NOMO-1 treated with DMSO at 0.1 percent for 48 hours (cell line): Measurements from ENCODE around the gene PDZD2.
"Not testable (repeated sequence)": the region's sequence is repeated elsewhere in the genome, so short reads cannot be mapped to it uniquely, and the experiment has no call there.

Source experiments
- DNase-seq: peaks from one replicate; lab custom pipeline; 2025; ENCODE audit not compliant: unreplicated experiment; lab: John Stamatoyannopoulos, UW

PDZD2 gene

DNA sequence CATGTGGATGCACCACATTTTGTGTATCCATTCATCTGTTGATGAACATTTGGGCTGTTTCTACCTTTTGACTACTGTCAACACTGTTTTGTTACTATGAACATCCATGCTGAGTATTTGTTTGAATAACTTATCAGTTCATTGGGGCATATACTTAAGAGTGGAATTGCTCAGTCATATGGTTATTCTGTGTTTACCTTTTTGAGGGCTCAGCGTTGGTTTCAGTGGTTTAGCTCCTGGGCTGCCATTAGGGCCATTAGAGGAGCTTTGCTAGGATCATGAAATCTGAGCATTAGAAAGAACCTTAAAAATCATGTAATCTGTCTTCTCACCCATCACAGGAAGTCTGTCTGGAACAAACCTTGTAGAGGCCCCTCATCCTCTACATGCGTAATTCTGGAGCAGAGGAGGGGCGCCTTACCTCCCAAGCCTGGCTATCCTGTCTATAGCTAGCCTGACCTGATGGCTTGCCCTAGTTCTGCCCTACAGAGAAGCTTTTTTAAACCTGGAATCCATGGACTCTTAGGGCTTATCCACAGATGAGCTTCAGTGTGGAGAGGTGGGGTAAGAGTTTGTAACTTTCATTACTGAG, 92.9 kb downstream of the PDZD2 start:
- no peak for DNase-seq

DNA sequence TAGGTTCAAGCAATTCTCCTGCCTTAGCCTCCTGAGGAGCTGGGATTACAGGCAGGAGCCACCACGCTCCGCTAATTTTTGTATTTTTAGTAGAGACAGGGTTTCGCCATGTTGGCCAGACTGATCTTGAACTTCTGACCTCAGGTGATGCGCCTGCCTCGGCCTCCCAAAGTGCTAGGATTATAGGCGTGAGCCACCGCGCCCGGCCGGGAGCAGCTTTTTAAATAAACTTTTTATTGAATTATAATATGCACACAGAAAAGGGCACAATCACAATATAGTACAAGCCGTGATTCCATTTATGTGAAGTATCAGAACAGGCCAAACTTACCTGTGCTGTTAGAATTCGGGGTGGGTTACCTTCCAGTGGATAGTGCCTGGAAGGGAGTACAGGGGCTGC, 93.9 kb downstream of the PDZD2 start:
- not testable (repeated sequence) for DNase-seq

DNA sequence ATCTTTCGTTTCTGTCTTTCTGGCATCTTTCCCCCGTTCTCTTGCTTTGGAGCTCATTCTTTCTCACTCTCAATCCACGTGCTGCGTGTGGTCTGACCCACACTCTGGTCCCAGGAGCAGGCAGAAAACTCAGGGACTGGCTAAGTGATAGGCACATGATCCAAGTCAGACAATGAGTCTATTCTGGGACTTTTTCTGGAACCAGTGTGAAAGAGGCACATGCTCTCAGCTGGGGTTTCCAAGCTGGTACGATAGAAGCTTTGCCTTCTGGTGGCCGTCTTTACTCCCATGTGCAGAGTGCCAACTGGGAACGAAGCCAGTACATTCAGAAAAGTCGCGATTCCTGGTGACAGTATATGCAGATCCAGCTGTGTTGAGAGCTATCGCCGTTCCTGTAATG, 94.4 kb downstream of the PDZD2 start:
- DNase-seq: no peak

DNA sequence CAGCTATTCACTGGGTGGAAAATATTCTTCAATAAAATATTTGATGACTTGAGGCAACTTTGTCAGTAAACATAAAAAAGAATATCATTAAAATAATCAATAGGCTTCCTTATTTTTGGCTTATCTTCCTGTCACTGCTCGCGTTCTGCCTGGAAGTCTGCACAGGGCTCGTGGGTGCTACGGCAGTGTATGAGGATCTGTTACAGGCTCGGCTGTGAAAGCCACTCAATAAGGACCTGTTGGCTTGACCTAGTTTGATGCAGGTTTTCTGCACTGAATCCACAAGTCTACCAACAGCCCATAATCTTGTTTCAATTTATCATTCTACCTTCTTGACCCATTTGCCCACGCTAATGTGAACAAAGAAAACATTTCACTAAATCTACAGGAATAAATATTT, 97.2 kb downstream of the PDZD2 start:
- no peak for DNase-seq

DNA sequence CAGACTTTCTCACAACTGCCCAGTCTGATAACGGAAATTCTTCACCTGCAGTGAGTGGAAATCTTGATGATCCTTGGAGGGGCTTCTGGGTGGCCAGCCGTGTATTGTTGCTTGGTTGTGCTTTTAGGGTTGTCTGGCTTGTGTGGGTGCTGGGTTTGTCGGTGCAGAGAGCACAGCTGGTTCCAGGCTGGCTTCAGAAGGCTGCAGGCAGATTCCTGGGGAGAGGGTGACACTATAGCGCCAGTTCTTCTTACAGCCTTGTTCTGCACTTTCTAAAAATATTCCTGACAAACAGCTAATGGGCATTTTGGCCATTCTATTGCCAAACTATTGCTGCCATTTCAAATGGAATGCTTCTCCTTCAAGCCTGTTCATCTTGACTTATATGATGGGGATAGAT, 99.3 kb downstream of the PDZD2 start:
- DNase-seq: no peak

DNA sequence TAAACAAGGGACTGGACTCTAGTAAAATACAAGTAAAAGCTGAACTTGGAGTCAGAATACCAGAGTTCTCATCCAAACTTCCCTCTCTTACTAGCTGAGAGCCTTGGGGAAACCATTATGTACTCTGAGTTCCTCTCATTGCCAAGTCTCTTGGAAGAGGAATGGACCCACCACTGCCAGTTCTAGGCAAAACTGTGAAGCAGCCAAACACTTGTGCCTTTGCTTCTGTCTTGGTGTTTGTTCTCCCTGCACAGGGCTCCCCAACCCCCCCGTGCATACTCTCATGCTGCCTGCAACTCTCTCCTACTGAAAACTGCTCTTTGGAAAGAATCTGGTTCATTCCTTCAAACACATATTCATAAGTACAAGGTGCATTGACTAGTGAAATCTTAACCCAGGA, 102.6 kb downstream of the PDZD2 start:
- DNase-seq: no peak

DNA sequence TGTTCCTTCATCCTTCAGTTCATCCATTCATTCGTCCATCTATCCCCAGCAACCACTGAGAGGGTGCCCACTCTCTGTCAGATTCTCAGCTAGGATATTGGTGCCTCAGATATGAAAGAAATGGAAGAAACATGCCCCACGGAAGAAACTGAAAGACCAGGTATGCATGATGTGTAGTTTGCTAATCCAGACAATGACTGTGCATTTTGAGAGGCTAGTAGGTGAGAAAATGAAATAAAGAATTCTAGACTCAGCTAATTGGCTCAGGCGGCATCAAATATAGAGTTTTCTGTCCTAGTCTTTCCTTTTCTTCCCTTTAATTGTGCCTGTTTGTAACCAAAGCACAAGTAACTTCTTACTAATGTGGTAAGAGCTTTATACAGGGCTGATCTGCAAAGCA, 104.7 kb downstream of the PDZD2 start:
- no peak for DNase-seq

DNA sequence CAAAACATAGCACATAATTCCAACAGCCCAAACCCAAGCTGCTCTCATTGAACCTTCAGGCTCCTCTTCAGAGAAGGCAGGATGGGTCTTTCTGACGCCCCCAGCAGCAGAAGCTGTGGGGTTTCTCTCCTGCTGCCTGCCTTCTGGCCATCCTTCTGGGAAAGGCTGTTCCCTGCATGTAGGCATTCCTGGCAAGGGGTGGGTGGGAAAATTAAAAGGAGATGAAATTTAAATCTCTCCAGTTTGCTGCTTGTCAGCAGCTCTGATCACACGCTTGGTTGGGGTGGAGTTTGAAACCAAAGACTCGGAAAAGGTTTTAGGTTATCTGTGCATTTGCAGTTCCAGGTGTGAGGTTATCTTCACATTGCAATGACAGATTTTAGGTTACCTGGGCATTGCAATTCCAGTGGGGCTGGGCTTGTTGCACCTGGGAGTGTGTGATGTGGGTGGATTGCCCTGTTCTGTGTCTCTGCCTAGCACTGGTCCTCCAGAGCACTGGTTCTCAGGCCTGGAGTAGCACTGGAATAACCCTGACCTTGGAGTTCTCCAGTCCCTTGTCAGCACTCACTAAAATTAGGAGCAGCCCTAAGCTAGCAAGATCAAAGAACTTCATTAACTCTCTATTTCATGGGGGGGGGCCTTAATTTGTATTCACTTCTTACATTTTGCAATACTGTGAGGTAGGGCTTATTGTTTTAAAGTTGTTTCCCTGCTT, 109.7 kb downstream of the PDZD2 start:
- DNase-seq: no peak

DNA sequence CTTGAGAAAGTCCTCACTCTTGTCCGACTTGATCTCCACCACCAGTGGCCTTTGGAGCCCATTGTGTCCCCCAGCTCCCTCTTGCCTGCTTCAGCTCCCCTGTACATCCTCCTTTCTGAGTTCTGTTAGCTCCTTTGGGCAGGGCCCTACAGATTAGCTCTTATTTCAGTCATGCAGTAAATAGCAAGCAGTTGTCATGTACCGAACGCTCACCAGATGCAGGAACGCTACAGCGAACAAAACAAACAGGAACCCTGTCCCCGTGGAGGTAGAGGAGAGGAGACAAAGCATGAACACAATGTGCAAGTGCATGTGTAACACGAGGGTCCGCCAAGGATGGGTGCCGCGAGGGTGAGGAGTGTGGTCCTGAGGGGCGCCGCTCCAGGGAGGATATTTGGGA, 111.3 kb downstream of the PDZD2 start:
- no peak for DNase-seq

DNA sequence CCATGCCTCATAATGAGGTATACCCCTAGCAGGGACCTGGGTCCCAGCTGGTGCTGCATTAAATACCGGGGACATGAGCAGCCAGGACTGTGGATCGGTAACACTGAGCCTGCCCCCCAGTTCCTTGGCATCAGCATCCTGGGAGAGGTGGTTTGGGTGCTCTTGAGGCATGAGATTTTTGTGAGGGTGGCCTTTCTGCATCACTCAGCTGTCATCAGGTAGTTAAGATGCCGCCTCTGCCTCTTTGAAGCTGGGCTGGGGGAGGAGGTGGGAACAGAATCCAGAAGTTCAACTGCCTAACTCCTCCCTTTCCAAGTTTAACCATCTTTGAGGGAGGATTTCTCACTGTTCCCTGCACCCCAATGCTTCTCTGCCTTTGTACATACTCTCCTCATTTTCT, 112.7 kb downstream of the PDZD2 start:
- DNase-seq: no peak

DNA sequence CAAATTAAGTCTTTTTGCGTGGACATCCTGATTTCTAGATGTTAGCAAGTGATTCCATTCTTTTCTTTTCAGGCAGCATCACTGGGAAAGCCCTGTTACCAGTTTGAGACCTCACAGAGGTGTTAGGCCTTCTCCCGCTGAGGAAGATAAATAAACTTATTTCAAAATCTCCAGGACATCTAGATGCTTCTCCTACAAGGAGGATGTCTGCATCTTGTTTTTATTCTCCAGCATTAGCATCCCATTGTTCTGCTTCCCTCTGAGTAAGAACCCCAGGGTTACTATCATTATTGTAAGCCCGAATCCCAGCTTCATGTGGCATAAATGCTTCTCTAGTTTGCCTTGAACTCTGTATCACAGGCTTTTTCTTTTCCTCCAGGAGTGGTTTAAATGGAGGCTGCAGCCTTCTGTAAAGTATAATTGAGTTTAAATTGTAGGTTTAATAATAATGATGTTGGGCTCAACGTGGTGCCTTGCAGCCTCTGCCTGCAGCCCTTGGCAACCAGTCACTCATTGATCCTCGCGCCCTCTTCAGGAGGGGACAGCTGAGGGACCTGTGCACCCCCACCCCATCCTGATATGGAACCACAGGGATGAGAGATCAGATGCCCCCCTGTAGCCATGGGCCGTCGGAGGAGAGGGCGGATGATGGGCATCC, 114.9 kb downstream of the PDZD2 start:
- DNase-seq: no peak

DNA sequence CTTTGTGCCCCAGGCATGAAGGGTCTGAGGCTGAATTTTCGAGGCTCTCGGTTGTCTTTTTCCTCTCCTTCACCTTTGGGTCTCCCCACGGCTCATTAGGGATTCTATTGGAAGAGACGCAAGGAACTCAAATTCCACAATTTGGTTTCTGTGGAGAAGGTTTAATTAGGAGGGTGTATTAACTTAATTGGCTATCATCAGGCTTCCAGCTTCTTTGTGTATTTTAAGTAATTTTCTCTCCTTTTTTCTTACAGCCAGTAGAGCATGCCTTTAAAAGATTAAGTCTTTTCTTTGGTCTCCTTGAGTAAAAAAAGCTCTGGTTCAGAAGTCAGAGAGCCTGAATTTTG, 115.4 kb downstream of the PDZD2 start:
- DNase-seq: no peak

DNA sequence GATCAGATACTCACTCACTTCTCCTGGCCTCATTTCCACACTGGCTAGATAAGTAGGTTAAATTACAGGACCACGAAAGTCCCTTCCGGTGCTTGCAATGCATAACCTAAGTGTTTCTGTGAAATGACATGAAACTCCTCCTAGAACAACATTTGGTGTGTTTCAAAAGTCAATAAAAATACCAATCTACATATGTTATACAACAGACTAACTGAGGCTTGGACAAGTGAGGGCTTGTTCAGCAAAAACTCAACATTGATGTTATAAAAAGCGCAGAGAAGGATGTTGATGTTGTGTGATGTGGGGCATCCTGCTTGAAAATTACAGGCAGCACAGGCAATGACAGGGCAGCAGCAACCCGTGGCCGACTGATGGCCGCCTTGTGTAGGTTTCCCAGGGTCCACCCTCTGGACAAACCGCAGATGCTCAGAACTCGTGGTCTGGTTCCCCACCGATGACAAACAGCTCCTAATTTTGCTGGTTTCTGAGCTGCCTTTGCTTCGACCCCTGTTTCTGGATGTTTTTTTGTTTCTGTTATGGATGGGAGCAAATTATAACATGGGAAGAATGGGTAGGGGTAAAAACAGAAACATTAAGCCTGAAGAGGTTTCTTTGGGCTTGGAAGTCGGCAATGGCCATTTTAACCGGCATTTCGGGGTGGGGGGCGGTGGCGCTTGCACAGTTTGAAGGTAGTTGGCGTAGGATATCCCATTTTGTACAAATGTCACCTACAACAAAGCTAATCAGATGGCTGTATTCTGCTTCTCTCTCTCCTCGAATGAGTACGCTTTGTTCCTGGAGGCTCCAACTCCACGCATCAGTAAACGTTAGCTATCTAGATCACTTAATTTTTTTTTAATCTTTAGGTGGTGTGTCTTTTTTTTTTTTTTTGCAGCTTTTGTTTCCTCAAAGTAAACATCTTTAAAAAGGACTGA, 116.1 kb downstream of the PDZD2 start:
- no peak for DNase-seq

DNA sequence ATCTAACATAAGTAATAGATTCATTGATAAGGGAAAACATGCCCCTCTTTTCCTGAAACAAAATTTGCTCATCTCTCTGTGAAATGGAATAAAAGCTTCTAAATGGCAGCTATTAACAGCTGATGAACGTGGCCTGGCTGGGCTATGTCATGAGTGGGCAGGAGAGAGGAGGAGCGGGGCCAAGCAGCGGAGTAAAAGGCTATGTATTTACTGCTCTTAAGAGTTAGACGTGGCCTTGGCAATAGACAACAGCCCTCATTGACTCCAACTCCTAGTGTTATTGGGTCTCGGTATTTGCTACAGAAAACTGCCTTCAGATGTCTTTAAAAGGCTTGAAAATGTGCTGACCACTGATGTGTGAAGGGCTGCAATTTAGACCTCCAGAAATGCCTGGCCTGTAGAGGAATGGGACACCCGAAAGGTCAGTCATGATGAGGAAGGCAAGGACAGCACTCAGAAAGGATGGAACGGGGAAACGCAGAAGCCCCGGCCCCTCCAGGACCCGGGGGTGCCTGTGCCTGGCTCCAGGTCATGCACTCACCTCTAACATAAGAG, 116.8 kb downstream of the PDZD2 start:
- no peak for DNase-seq

DNA sequence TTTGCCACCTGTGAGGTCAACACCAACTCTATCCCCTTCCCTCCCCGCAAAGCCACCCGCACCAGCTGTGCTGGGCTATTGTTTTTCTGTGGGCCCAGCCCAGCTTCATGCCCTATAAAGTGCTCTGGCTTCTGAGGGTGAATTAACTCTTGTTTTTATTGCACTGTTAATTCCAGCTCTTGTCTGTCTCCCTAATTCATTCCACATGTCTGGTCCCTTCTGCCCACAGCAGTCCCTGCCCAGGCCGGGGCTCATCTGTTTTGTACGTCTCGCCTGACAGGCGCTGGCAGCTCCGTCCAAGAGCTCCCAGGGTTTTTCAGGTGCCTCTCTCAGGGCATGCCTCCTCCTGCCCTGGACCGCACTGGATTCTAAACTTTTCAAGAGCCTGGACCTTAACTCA, 118.9 kb downstream of the PDZD2 start:
- no peak for DNase-seq

DNA sequence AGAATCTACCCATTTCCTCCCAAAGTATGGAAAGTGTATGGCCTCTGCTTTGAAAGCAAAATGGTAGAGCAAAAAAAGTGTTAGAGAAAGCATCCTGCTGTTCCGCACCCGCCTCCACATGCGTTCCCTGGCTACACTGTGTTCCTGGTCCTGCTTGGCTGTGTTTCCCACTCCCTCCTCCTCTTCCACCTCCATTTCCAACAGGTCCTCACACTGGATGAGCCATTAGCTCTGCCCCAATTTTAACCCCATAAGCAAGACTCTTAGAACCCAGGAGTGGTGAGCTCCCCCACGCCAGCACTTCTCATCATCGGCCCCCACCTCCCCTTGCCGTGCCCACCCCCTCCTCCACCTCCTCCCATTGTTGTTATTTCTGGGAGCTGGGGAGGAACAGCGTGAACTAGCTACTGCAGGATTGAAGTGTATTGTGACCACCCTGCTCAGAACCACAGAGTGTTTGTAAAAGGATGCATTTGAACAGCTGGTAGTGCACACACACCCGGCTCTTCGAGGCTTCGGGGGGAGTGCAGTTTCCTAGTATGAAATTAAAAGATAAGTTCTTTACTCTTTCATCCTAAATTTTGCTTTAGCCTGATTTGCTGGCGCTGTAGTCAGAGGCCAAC, 120.0 kb downstream of the PDZD2 start:
- no peak for DNase-seq

DNA sequence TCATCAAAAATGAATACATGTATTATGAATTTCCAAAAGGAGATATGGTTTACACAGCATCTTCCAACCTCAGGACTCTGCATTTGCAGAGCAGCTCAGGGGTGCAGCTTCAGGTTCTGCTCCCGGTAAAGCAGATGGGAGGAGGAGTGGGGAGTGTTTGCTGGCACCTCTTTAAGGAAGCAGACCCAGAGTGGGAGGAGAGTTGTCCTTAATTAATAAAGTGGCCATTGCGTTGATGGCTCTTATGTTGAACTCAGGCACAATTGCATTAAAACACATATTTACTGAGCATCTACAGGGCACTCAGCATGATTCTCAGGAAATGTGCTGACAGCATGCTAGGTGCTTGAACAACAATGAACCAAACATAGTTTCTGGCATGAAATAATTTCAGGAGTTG, 121.0 kb downstream of the PDZD2 start:
- DNase-seq: no peak

DNA sequence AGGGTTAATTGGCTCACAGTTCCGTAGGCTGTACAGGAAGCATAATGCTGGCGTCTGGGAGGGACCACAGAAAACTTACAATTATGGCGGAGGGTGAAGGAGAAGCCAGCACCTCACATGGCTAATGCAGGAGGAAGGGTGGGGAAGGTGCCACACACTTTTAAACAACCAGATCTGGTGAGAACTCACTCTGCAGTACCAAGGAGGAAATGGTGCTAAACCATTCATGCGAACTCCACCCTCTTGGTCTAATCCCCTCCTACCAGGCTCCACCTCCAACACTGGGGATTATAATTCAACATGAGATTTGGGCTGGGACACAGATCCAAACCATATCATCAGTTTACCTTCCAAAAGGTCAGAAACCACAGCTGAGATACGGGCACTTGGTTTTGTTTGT, 122.9 kb downstream of the PDZD2 start:
- DNase-seq: no peak

DNA sequence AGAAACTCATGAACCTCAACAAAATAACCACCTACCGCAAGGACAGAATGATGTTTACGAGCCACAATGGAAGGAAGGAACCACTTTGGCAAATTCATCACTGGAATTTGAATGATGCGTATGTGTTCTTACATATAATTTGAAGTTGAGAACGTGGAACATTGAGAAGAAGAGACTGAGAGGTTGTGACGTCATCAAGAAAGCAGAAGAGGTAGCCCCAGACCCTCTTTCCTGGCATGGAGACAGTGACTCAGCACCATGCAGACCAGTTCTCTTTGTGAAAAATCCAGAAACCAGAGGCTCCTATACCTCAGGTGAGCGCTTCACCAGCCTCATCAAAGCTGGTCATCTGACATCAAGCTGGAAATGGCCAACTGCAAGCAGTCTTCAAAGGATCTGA, 124.5 kb downstream of the PDZD2 start:
- no peak for DNase-seq

DNA sequence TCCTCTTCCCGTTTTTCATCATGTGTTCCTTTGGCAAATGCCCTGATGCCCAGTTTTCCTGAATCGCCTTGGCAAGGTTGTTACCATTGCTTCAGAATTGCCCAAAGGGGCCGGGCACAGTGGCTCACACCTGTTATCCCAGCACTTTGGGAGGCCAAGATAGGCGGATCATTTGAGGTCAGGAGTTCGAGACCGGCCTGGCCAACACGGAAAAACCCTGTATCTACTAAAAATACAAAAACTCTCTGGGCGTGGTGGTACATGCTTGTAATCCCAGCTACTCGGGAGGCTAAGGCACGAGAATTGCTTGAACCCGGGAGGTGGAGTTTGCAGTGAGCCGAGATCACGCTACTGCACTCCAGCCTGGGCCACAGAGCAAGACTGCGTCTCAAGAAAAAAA, 125.8 kb downstream of the PDZD2 start:
- DNase-seq: not testable (repeated sequence)
